ENCODE results near the gene PHC2. TPM values are rescaled to one million over a fixed set of nuclear protein-coding genes. Genes with fewer than 3 reads are reported as not detected.

PHC2 gene
- total RNA-seq, 1 experiment from 2014 or later = 176 TPM

- Histone ChIP-seq H3K4me2 (ENCODE audit: low read length) (no peak overlapping the region), H3K36me3 (ENCODE audit: control insufficient read depth in 1 of 2, insufficient read depth in 2 of 2, low read length in 2 of 2) (peaks cover 59 to 70% of the 10 kb centered on the region in 2 experiments)
Measured at GRCh38 chr1:33361532-33362235, 69.2 kb downstream of the PHC2 start.

More at GRCh38 chr1:33361532-33362235, 69.2 kb downstream of the PHC2 start:
- no peak overlapping the region for H3K27ac ChIP-seq (ENCODE audit: low read depth, low read length)
- DNase-seq (ENCODE audit: low read depth, low spot score) = no peak
- CTCF ChIA-PET = interaction anchor here (1.0 kb wide), 1 partner anchor 67 kb away, joined by 3 read pairs; no protein-coding TSS in a partner anchor
- H3K9me2 ChIP-seq (ENCODE audit: insufficient read depth) = no peaks in the 10 kb centered on the region
- no peaks in the 10 kb centered on the region for H3K27me3 ChIP-seq (ENCODE audit: insufficient read depth, low read length)
- H3K4me1 ChIP-seq (ENCODE audit: control insufficient read depth in 1 of 2, insufficient read depth in 2 of 2, low read length in 2 of 2) = peaks cover 0 to 4% of the 10 kb centered on the region in 2 experiments; a peak in 1 of 4 replicates
- no peaks in the 10 kb centered on the region for H3K9me3 ChIP-seq (ENCODE audit: control insufficient read depth in 1 of 2, insufficient read depth in 1 of 2, low read depth in 1 of 2, low read length in 2 of 2)
- H4K20me1 ChIP-seq (ENCODE audit: insufficient read depth) = no peaks in the 10 kb centered on the region
- no TSS peak for BruUV-seq (replicated peaks)
- H3K79me2 ChIP-seq (ENCODE audit: insufficient read depth, low read length) = no peaks in the 10 kb centered on the region; the same call in 1 of the 2 replicates
- H2AFZ ChIP-seq (ENCODE audit: low read depth, low read length, poor library complexity, severe bottlenecking) = no peak overlapping the region
- H3K4me3 ChIP-seq (replicated peaks in 1 of 2; ENCODE audit: low read depth in 1 of 2, low read length in 2 of 2) = no peak overlapping the region
- H3K9ac ChIP-seq (ENCODE audit: low read length) = no peak overlapping the region
- POLR2A ChIA-PET = no interaction called here
- no peak for ATAC-seq
- intact Hi-C loops (cut with micrococcal nuclease) = loop anchor here (10.0 kb wide), 1 partner anchor 147 kb away; no protein-coding TSS in a partner anchor
- TF ChIP-seq RAD21 (IDR thresholded peaks at IDR 0.05; ENCODE audit: low read depth) = no peak
- TF ChIP-seq CEBPB (IDR thresholded peaks at IDR 0.05; ENCODE audit: low read depth) = no peak
- no peak for TF ChIP-seq SIN3A (IDR thresholded peaks at IDR 0.05; ENCODE audit: low read depth)
- no peak for TF ChIP-seq FOSL1 (IDR thresholded peaks at IDR 0.05; ENCODE audit: low read depth)
- TF ChIP-seq POLR2A (IDR thresholded peaks at IDR 0.05; ENCODE audit: borderline replicate concordance, extremely low read depth, insufficient read depth, insufficient read length) = no peak
- TF ChIP-seq ZBTB33 (IDR thresholded peaks at IDR 0.05; ENCODE audit: extremely low read depth, insufficient replicate concordance, low read length) = no peak
- no peak for TF ChIP-seq YY1 (IDR thresholded peaks at IDR 0.05; ENCODE audit: extremely low read depth, insufficient replicate concordance, low read depth, low read length)
- no peak for TF ChIP-seq ATF3 (IDR thresholded peaks at IDR 0.05)
- RAD21 ChIA-PET (ENCODE audit: low non-redundant PET in 1 of 2, low total read pairs in 2 of 2, uncharacterized antibody in 2 of 2, unreplicated experiment in 2 of 2) = no interaction called here

Measured in HCT116 (cell line).